G401.6 (cell line): ENCODE measurements around the gene MTARC2.
A peak's percentile ranks its signal among the peaks of the same experiment; 100 is the strongest.

Experiments used
- FAIRE-seq: peaks from 2 replicates; lab custom pipeline; 2012; peaks lifted over from hg19 to GRCh38; lab: Jason Lieb, UNC

The MTARC2 gene

DNA sequence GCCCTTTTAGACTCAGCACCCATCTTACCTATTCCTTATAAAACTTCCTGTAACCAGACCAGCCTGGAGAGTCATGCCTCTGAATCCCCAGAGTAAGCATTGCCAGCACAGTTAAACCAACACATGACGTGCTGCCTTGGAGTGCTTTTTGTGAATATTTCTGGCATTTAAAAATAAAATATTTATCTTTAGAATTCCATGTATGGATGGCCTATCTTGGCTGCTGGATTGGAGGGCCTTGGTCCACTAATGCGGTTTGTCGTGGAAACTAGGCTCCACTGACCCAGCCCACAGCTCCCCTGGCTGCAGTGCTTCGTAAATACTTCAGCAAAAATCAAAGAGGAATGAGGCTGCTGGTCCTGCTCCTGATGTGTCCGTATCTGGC lies 56.1 kb downstream of the MTARC2 start:
- FAIRE-seq = no peak

DNA sequence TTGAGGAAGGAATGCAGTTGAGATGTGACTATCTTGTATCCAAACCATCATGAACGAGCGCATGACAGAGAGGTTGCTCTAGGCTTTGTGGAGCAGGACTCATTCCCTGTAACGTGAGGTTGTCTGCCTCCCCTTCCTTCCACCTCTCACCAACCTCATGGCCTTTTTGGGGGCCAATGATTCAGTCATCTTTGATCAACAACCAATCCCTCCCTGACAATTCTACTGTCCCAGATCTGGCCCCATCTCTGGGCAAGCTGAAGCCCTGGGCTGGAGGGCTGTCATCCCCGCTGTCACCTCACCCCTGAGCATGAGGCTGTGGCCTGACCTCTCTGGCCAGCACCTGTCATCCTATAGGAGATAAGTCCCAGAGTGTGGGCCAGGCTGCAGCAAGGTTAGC lies 58.3 kb downstream of the MTARC2 start:
- no peak for FAIRE-seq

GRCh38 chr1:220807726-220808125 lies 59.6 kb downstream of the MTARC2 start:
- no peak for FAIRE-seq

DNA sequence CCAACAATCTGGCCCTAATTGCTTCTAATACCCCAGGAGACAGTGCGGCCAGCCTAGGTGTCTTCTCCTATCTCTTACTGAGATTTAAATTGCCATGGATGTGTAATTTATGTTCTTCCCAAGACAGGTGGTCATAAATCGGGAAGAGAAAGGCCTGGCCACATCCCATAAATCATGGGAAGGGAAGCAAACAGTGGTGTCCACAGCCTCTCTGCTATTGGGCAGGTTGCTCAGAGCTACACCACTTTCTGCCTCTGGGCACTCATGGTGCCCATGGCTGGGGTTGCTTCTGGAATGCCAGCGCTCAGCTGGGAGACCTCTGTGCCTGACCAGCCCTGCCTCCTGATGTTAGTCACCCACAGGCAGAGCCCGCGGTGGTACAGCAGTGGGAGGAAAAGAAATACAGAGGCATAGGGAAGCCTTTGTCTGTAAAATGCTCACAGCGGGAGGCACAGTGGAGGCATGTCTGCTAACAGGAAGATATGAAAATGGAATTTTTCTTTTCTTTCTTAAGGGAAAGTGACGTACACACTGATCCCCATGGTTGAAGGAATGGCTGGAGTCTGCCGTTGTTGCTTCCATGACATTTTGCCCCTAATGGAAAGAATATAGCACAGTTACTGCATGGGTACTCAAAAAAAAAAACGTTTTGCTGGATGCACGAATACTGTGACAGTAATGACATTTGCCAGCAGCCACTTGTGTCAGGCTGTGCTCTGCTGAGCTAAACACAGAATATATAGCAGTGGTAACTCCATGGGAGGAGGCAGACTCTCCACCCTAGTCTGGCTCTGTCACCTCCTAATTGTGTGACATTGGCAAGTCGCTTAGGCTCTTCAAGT lies 60.4 kb downstream of the MTARC2 start:
- no peak for FAIRE-seq

DNA sequence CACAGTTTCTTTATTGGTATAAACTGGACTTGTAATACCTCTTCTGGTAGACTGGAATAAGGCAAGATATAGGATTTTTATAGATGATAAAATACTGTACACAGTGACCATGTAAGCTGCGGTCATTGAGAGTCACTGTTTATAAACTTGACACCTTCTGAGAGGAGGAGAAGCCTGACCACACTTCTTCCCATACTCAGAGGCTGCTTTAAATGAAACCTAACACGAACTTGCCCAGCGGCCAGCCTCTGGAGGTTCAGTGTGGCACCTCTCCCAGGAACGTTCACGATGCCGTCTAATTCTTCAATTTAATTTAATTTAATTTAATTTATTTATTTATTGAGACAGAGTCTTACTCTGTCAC lies 61.0 kb downstream of the MTARC2 start:
- no peak for FAIRE-seq

DNA sequence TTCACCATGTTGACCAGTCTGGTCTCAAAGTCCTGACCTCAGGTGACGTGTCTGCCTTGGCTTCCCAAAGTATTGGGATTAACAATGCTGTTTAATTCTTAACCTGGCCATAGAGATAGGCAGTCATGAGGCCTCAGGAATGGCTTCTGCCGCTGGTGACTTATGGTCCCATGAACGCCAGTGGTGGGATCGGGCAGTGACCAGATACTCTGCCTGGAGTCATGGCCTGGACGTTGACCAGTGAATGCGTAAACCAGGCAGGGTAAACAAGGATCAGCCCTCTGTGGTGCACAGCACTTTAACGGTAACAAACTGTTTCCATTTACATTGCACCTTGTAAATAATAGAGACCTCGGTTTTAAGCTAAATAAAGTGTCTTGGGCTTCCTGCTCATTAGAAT lies 61.6 kb downstream of the MTARC2 start:
- FAIRE-seq = no peak

DNA sequence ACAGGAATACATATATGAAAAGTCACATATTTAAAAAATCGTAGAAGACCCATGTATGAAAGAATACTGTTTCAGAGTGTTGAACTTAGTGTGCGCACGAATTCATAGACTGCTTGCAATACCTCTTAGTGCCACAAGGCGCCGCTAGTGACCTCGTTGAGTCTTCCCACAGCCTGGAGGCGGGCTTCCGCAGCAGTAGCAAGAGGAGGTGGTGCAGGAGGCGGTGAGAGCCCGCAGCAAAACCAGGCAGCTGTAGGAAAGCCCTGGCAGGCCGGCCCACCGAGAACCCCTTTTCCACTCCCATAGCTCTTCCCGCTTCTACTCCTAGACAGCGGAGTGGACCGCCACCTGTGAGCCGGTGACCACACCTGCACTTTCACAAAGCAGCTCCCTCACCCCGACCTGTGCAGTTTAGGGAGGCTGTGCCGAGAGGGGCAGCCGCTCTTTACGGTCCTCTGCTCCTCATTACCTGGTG lies 62.1 kb downstream of the MTARC2 start:
- peak; percentile 60 for FAIRE-seq

GRCh38 chr1:220810963-220811362 lies 62.8 kb downstream of the MTARC2 start:
- no peak for FAIRE-seq

DNA sequence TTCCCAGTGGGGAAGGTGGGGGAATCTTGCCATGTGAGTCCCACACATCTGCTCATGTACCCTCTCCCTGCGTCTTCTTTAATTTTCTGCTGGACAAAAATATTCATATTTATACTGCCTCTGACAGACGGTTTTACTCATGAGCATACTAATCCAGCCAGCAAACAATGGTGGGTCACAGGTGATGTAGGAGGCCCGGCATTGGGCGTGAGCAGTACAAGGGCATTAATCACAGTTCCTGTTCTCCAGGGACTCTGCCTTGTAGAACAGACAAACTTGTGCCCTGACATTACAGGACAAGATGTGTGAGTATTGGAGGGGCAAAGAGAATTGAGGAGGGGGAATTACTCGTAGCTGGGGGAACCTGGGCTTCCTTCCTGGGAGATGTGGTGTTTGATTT lies 63.6 kb downstream of the MTARC2 start:
- no peak for FAIRE-seq

- FAIRE-seq = no peak
Measured at GRCh38 chr1:220812308-220812707, 64.2 kb downstream of the MTARC2 start.

- no peak for FAIRE-seq
Measured at GRCh38 chr1:220813013-220813412, 64.9 kb downstream of the MTARC2 start.

GRCh38 chr1:220815409-220815808 lies 67.3 kb downstream of the MTARC2 start:
- FAIRE-seq = no peak

- no peak for FAIRE-seq
Measured at GRCh38 chr1:220817907-220818306, 69.8 kb downstream of the MTARC2 start.

GRCh38 chr1:220818421-220819173 lies 70.5 kb downstream of the MTARC2 start:
- no peak for FAIRE-seq

DNA sequence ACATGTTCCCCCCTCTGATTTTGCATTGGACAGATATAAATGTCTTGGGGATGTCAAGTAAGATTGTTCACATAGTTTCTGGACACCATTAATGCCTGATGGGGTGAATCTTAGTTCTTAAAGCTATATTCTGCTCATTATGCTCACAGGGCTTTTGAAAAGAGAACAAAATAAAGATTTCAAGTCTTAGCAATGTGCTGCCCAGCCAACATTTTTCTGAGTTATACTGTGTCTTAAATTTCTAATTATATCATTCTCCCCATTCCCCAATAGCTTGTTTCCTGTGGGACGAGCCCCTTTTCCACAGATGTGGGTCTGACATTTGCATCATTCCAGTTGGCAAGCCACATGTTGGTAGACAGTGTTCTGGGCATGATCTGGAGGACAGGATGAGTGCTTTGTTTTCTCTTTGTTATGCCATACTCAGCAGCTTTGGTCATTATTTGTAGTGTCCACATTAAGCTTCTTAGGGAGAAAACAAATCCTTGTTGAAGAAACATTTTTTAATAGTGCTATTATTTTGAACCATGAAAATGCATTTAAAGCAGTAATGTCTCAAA lies 71.4 kb downstream of the MTARC2 start:
- FAIRE-seq = no peak

DNA sequence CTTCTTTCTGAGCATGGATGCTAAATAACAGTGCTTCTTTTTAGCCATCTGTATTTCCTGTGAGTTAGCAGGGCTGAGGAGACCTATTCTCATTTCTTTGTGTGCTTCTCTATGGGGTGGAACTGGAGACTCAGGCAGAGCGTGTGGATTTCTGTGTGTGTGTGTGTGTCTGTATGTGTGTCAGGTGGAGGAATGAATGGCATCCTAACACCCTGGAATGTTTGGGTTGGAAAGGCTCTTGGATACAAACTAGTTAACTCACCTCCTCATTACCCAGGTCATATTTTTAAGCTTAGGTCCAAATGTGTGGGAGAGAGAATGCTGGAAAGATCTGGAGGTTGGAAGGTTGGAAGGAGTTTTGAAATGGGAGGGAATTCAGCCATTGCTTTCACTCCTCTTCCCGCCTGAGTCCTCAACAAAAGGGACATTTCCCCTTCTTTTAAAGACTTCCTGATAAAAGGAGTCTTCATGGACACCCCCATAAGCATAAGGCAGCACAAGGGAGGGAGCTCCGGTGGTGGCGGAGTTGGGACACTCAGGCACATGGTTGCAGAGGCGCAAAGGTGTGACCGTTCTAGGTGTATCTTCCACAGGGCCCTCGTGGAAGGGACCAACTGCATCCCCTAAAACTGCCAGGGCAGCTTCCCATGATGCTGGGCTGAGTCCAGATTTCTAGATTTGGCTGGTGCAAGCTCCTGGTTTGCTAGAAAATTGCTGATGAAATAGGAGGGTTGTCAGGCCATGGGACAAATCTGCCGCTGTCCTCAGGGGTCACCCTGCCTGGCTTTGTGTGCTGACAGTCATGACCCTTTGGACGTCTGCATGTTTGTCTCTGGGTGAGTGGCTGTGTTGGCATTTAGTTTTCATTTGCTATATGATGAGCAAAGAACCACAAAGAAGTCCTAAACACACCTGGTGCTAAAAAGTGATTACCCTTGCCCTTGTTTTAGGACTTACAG lies 76.2 kb downstream of the MTARC2 start:
- FAIRE-seq = no peak

DNA sequence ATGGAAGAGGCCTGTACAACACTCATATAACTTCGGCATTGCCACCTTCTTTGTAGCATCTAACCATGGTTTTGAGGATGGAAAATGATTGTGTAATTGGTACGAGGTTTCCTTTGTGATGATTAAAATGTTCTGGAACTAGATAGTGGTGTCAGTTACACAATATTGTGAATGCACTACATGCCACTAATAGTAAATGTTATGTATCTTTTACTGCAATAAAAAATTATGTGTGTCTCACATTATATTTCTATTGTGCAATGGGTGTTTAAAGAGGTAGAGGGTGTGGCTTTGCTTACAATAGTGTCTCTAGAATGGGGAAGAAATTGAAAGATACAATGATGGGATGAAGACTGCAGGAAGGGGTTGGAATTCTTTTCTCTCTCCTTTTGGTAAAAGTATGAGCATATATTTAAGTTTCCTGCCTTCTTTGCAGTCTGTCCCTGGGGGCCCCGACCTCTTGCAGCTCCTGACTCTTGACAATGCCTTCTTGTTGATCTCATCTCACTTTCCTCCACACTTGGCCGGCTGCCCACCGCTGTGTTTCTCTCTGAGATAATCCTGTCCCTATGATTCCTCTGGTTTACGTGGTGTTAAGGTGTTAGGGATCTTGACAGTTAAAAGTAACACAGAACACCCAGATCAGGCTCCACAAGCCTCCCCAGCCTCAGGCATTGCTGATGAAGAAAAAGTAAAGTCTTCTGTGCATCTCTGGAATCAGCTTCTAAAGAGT lies 77.9 kb downstream of the MTARC2 start:
- FAIRE-seq = no peak

DNA sequence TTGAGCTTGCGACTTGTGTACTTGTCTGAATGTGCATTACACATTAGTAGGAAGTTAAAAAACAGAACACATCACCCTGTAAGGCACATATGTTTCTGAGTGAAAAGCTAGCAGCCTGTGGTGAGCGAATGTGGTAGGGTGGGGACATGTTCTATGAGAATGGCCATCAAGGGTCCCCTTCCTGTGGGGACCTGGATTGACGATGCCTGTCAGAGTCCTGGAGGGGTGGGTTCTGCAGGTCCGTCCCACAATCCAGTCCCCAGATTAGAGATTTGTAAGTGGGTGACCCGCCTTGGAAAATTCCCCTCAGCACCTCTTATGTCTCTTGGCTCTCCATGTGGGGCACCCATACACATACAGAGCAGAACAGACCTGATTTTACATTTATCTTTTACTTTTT lies 78.6 kb downstream of the MTARC2 start:
- FAIRE-seq = no peak

GRCh38 chr1:220827445-220828178 lies 79.5 kb downstream of the MTARC2 start:
- no peak for FAIRE-seq

DNA sequence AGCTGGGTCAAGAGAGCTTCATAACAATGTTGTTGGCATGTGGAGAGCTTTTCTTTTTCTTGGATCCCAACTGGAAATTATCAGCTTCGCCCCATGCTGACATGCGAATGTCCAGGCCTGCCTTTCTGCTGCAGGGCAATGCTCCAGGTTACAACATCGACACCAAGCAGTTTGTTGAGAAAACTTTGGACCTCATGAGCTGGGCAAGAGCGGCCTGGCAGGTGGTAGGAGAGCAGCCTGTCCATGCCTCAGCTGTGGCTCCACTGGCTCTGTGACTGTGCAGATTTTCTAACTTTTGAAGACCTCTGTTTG lies 80.0 kb downstream of the MTARC2 start:
- no peak for FAIRE-seq
